ENCODE data around the gene DMRT3.

The DMRT3 gene

GRCh38 chr9:959105-959504 lies 17.4 kb upstream of the DMRT3 start:
- Histone ChIP-seq H3K4me1 (no peaks in the 10 kb centered on the region), H3K9me3 (no peaks in the 10 kb centered on the region), H3K4me3 (ENCODE audit: low read depth, low read length) (no peak overlapping the region), H3K36me3 (no peaks in the 10 kb centered on the region), H3K27me3 (no peaks in the 10 kb centered on the region)
- TF ChIP-seq CTCF (IDR thresholded peaks at IDR 0.05; ENCODE audit: low read depth, low read length), result no peak
- no peak for DNase-seq

- H3K9me3 ChIP-seq, result no peaks in the 10 kb centered on the region
- no peak for TF ChIP-seq CTCF (IDR thresholded peaks at IDR 0.05; ENCODE audit: low read depth, low read length)
- no peaks in the 10 kb centered on the region for H3K36me3 ChIP-seq
- no peak overlapping the region for H3K4me3 ChIP-seq (ENCODE audit: low read depth, low read length)
- DNase-seq, result no peak
- no peaks in the 10 kb centered on the region; the same call in 1 of the 2 replicates for H3K27me3 ChIP-seq
- no peaks in the 10 kb centered on the region for H3K4me1 ChIP-seq
Measured at GRCh38 chr9:959914-960313, 16.5 kb upstream of the DMRT3 start.

GRCh38 chr9:962023-962422 lies 14.4 kb upstream of the DMRT3 start:
- Histone ChIP-seq H3K4me3 (ENCODE audit: low read depth, low read length) (no peak overlapping the region), H3K4me1 (no peaks in the 10 kb centered on the region), H3K27me3 (peaks cover 7% of the 10 kb centered on the region), H3K9me3 (no peaks in the 10 kb centered on the region), H3K36me3 (no peaks in the 10 kb centered on the region)
- no peak for DNase-seq
- no peak for TF ChIP-seq CTCF (IDR thresholded peaks at IDR 0.05; ENCODE audit: low read depth, low read length)

- no peak for DNase-seq
- no peaks in the 10 kb centered on the region for H3K9me3 ChIP-seq
- H3K36me3 ChIP-seq, result no peaks in the 10 kb centered on the region
- H3K4me1 ChIP-seq, result no peaks in the 10 kb centered on the region
- TF ChIP-seq CTCF (IDR thresholded peaks at IDR 0.05; ENCODE audit: low read depth, low read length), result no peak
- peaks cover 42% of the 10 kb centered on the region for H3K27me3 ChIP-seq
- no peak overlapping the region for H3K4me3 ChIP-seq (ENCODE audit: low read depth, low read length)
Measured at GRCh38 chr9:965497-965896, 11.0 kb upstream of the DMRT3 start.

- Histone ChIP-seq H3K4me3 (ENCODE audit: low read depth, low read length) (no peak overlapping the region), H3K4me1 (no peaks in the 10 kb centered on the region), H3K9me3 (no peaks in the 10 kb centered on the region; the same call in 1 of the 2 replicates), H3K36me3 (no peaks in the 10 kb centered on the region), H3K27me3 (peaks cover 52% of the 10 kb centered on the region)
- DNase-seq, result no peak
- TF ChIP-seq CTCF (IDR thresholded peaks at IDR 0.05; ENCODE audit: low read depth, low read length), result no peak
Measured at GRCh38 chr9:966870-967269, 9.6 kb upstream of the DMRT3 start.

GRCh38 chr9:967436-967835 lies 9.0 kb upstream of the DMRT3 start:
- Histone ChIP-seq H3K4me3 (ENCODE audit: low read depth, low read length) (no peak overlapping the region), H3K36me3 (no peaks in the 10 kb centered on the region), H3K9me3 (no peaks in the 10 kb centered on the region; the same call in 1 of the 2 replicates), H3K27me3 (peaks cover 58% of the 10 kb centered on the region), H3K4me1 (no peaks in the 10 kb centered on the region)
- DNase-seq, result no peak
- no peak for TF ChIP-seq CTCF (IDR thresholded peaks at IDR 0.05; ENCODE audit: low read depth, low read length)

Data from BE2C (cell line).